GM12878 (cell line): ENCODE data around the gene PPWD1. TPM values are rescaled to one million over a fixed set of nuclear protein-coding genes. Genes with fewer than 3 reads are reported as not detected.

ENCODE experiments used
- CREB1 ChIP-seq: IDR thresholded peaks from 2 replicates; pipeline ENCODE4 v1.6.1; 2012; ENCODE audit warnings: low read depth, mild to moderate bottlenecking, inconsistent platforms
- IKZF2 ChIP-seq, 2 experiments: fragments of 450-650 bp; IDR thresholded peaks; 2 replicates each; pipeline ENCODE4 v1.6.1; 2017; ENCODE audit warnings: mild to moderate bottlenecking in 2 of 2, moderate library complexity in 2 of 2
- KLF5 ChIP-seq: fragments of 450-650 bp; IDR thresholded peaks from 2 replicates; pipeline ENCODE4 v1.6.1; 2014; ENCODE audit warnings: mild to moderate bottlenecking; ENCODE audit not compliant: partially characterized antibody
- MXI1 ChIP-seq: fragments of 150-350 bp; IDR thresholded peaks from 2 replicates; pipeline ENCODE4 v1.6.1; 2011; ENCODE audit warnings: low read depth, mild to moderate bottlenecking, inconsistent platforms, low read length, improper control_type of control experiment
- NR2C2 ChIP-seq: IDR thresholded peaks from 2 replicates; pipeline ENCODE4 v1.6.1; 2011; ENCODE audit warnings: borderline replicate concordance, low read depth; ENCODE audit not compliant: control insufficient read depth, insufficient read length
- NRF1 ChIP-seq: conservative IDR thresholded peaks from 2 replicates; pipeline ENCODE4 v1.6.1; 2011; ENCODE audit warnings: mild to moderate bottlenecking, low read depth, low read length, improper control_type of control experiment
- PML ChIP-seq: IDR thresholded peaks from 2 replicates; pipeline ENCODE4 v1.6.1; 2012; ENCODE audit warnings: low read length, inconsistent platforms
- RBBP5 ChIP-seq: fragments of 200-600 bp; sonication (generic); conservative IDR thresholded peaks from 2 replicates; pipeline ENCODE4 v1.6.1; 2016
- SRF ChIP-seq, 2 experiments: IDR thresholded peaks; 2 replicates each; pipeline ENCODE4 v1.6.1; 2011; ENCODE audit warnings: low read depth in 2 of 2, low read length in 2 of 2, mild to moderate bottlenecking in 1 of 2, moderate library complexity in 1 of 2
- SUZ12 ChIP-seq: fragments of 200-600 bp; sonication (generic); IDR thresholded peaks from one replicate; pipeline ENCODE4 v1.6.1; 2018; ENCODE audit warnings: antibody characterized with exemption, mild to moderate bottlenecking; ENCODE audit not compliant: unreplicated experiment
- ZBED1 ChIP-seq: IDR thresholded peaks from 2 replicates; pipeline ENCODE4 v1.6.1; 2016; ENCODE audit warnings: borderline replicate concordance
- ZNF207 ChIP-seq: fragments of 450-650 bp; IDR thresholded peaks from 2 replicates; pipeline ENCODE4 v1.6.1; 2014; ENCODE audit warnings: antibody characterized with exemption, mild to moderate bottlenecking, borderline replicate concordance
- ZZZ3 ChIP-seq: IDR thresholded peaks from 2 replicates; pipeline ENCODE4 v1.6.1; 2011; ENCODE audit warnings: low read depth; ENCODE audit not compliant: control insufficient read depth, insufficient read length
- polyA plus RNA-seq, 11 experiments: library from polyadenylated mRNA; depleted of rRNA in 4 of 11; unstranded in 6 of 11; stranded (reverse) in 5 of 11; fragments of >200 nt; fragmentation: Nextera tagmentation in 4 of 11; fragmentation: Illumina TruSeq in 1 of 11; extraction: Ambion mirVana in 4 of 11; extraction: Trizol in 1 of 11; gene quantifications; 1 replicate in 1 of 11; 2 replicates in 10 of 11; pipeline versions ENCODE4 v1.2.1 to v1.2.3, GENCODE V29; 2011 to 2016; ENCODE audit warnings: inconsistent platforms in 2 of 11, missing spikeins in 2 of 11, low read depth in 1 of 11
- total RNA-seq, 4 experiments: library from RNA; depleted of rRNA in 3 of 4; stranded (reverse); fragments of >200 nt in 3 of 4; fragmentation: Illumina TruSeq in 1 of 4; extraction: Trizol in 1 of 4; gene quantifications; 2 replicates each; pipeline versions ENCODE4 v1.2.1 to v1.2.3, GENCODE V29; 2013 to 2021
- TF ChIP-seq, protein P1 (sequence below): fragments of 450-650 bp; IDR thresholded peaks from 2 replicates; pipeline ENCODE4 v1.6.1; 2017; ENCODE audit warnings: antibody characterized with exemption, mild to moderate bottlenecking, moderate library complexity
- TF ChIP-seq, protein P2 (sequence below): IDR thresholded peaks from 2 replicates; pipeline ENCODE4 v1.6.1; 2012; ENCODE audit warnings: improper control_type of control experiment, low read depth, low read length; ENCODE audit not compliant: insufficient replicate concordance

Gene PPWD1
- total and polyA plus RNA-seq, 10 of the 15 experiments (the other 5 are each of a cell fraction or from before 2014, with no cell fraction given) = 18.0 to 53.9 (median 43.2) TPM

DNA sequence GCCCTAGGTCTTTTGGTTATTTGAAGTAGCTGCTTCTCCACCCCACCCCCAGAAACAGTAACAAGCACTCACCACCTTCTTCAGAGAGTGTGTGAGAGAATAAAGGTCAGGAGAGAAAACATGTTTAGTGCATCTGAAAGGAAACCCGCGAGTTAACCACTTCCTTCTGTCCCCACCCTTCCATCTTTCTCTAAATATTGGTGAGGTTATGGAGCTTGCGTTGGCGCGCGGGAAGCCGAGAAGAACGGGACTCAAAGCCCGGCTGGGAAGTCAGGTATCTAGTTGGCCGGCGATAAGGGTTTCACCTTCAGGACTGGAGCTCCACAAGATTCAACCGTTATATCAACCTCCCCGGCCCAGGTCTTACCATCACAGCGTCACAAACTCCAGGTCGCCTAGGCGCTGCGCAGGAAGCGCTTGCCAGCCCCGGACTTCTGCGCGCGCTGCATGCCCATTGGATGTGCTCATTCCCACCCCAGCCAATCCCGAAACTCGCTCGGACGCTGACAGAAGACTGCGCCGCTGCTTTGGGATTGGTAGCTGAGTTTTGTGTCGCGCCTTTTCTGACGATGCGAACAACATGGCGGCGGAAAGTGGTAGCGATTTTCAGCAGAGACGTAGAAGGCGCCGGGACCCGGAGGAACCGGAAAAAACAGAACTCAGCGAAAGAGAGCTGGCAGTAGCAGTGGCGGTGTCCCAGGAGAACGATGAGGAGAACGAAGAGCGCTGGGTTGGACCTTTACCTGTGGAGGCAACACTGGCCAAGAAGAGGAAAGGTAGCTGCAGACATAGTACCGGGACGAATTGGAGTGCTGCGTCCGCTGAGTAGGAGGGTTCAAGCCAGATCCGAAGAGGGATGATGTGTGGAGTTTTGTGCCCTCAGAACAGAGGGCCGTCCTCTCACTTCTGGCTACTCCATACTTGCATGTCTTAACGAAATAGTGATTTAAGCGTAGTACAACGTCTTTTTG is at the start of gene PPWD1, which contains the start of gene CENPK (continued):
- TF ChIP-seq, protein P1, sequence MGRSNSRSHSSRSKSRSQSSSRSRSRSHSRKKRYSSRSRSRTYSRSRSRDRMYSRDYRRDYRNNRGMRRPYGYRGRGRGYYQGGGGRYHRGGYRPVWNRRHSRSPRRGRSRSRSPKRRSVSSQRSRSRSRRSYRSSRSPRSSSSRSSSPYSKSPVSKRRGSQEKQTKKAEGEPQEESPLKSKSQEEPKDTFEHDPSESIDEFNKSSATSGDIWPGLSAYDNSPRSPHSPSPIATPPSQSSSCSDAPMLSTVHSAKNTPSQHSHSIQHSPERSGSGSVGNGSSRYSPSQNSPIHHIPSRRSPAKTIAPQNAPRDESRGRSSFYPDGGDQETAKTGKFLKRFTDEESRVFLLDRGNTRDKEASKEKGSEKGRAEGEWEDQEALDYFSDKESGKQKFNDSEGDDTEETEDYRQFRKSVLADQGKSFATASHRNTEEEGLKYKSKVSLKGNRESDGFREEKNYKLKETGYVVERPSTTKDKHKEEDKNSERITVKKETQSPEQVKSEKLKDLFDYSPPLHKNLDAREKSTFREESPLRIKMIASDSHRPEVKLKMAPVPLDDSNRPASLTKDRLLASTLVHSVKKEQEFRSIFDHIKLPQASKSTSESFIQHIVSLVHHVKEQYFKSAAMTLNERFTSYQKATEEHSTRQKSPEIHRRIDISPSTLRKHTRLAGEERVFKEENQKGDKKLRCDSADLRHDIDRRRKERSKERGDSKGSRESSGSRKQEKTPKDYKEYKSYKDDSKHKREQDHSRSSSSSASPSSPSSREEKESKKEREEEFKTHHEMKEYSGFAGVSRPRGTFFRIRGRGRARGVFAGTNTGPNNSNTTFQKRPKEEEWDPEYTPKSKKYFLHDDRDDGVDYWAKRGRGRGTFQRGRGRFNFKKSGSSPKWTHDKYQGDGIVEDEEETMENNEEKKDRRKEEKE = no peak
- peak; percentile 67 for TF ChIP-seq ZNF207
- TF ChIP-seq PML = peak; percentile 93
- TF ChIP-seq RBBP5 = no peak
- TF ChIP-seq NRF1 = peak; percentile 47
- no peak for TF ChIP-seq SUZ12
- TF ChIP-seq KLF5 = no peak
- TF ChIP-seq ZZZ3 = no peak
- peak; percentile 45; the same call in 1 of the 2 replicates for TF ChIP-seq ZBED1
- no peak for TF ChIP-seq IKZF2 (IDR thresholded peaks at IDR 0.05)
- TF ChIP-seq, protein P2, sequence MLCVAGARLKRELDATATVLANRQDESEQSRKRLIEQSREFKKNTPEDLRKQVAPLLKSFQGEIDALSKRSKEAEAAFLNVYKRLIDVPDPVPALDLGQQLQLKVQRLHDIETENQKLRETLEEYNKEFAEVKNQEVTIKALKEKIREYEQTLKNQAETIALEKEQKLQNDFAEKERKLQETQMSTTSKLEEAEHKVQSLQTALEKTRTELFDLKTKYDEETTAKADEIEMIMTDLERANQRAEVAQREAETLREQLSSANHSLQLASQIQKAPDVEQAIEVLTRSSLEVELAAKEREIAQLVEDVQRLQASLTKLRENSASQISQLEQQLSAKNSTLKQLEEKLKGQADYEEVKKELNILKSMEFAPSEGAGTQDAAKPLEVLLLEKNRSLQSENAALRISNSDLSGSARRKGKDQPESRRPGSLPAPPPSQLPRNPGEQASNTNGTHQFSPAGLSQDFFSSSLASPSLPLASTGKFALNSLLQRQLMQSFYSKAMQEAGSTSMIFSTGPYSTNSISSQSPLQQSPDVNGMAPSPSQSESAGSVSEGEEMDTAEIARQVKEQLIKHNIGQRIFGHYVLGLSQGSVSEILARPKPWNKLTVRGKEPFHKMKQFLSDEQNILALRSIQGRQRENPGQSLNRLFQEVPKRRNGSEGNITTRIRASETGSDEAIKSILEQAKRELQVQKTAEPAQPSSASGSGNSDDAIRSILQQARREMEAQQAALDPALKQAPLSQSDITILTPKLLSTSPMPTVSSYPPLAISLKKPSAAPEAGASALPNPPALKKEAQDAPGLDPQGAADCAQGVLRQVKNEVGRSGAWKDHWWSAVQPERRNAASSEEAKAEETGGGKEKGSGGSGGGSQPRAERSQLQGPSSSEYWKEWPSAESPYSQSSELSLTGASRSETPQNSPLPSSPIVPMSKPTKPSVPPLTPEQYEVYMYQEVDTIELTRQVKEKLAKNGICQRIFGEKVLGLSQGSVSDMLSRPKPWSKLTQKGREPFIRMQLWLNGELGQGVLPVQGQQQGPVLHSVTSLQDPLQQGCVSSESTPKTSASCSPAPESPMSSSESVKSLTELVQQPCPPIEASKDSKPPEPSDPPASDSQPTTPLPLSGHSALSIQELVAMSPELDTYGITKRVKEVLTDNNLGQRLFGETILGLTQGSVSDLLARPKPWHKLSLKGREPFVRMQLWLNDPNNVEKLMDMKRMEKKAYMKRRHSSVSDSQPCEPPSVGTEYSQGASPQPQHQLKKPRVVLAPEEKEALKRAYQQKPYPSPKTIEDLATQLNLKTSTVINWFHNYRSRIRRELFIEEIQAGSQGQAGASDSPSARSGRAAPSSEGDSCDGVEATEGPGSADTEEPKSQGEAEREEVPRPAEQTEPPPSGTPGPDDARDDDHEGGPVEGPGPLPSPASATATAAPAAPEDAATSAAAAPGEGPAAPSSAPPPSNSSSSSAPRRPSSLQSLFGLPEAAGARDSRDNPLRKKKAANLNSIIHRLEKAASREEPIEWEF = no peak
- TF ChIP-seq NR2C2 = no peak
- TF ChIP-seq MXI1 = peak; percentile 86
- TF ChIP-seq SRF (IDR thresholded peaks at IDR 0.05; ENCODE audit: low read depth in 2 of 2, low read length in 2 of 2) = peak in 1 of 2 experiments; percentile 76; a peak in 2 of 4 replicates
- TF ChIP-seq CREB1 = peak; percentile 100
